ENCODE measurements around the gene SH3BP4.

Gene SH3BP4

GRCh38 chr2:235032466-235032865 lies 80.6 kb downstream of the SH3BP4 start:
- Histone ChIP-seq H3K4me3 (ENCODE audit: extremely low read depth, insufficient read depth, low read length, poor library complexity, severe bottlenecking) (no peak overlapping the region), H3K9me3 (ENCODE audit: control insufficient read depth, low read length) (no peaks in the 10 kb centered on the region), H3K36me3 (ENCODE audit: control insufficient read depth, insufficient read depth, low read length) (peaks cover 71% of the 10 kb centered on the region), H3K4me1 (ENCODE audit: control insufficient read depth, insufficient read depth, low read length, poor library complexity, severe bottlenecking) (peaks cover 26% of the 10 kb centered on the region), H3K27ac (ENCODE audit: low read depth, low read length, severe bottlenecking) (no peak overlapping the region)
- 98% methylated on average over 15 to 16 of the region's 16 CpGs for WGBS, 2 experiments (ENCODE audit: insufficient coverage in 2 of 2)

DNA sequence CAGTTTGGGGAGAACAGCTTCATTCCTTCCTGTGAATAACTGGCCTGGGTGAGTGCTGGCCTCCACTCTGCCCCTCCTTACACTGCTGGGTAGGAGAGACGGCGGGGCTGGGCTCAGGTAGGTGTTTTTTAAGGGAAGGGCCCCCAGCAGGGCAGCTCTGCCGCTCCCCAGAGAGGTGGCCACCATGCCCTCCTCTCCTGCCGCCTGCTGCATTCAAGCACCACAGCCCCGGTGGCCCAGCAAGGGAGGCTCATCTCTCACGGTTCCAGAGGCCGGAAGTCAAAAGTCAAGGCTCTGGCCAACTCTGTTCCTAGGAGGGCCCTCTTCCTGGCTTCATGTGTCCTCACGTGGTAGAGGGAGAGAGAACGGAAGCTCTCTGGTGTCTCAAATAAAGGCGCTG lies 81.1 kb downstream of the SH3BP4 start:
- Histone ChIP-seq H3K36me3 (ENCODE audit: control insufficient read depth, insufficient read depth, low read length) (peaks cover 73% of the 10 kb centered on the region), H3K4me1 (ENCODE audit: control insufficient read depth, insufficient read depth, low read length, poor library complexity, severe bottlenecking) (peaks cover 21% of the 10 kb centered on the region), H3K9me3 (ENCODE audit: control insufficient read depth, low read length) (no peaks in the 10 kb centered on the region), H3K4me3 (ENCODE audit: extremely low read depth, insufficient read depth, low read length, poor library complexity, severe bottlenecking) (no peak overlapping the region), H3K27ac (ENCODE audit: low read depth, low read length, severe bottlenecking) (no peak overlapping the region)
- 92 to 96% methylated on average over 6 to 7 of the region's 10 CpGs for WGBS, 2 experiments (ENCODE audit: insufficient coverage in 2 of 2)

GRCh38 chr2:235034265-235035118 lies 82.7 kb downstream of the SH3BP4 start:
- Histone ChIP-seq H3K4me3 (ENCODE audit: extremely low read depth, insufficient read depth, low read length, poor library complexity, severe bottlenecking) (no peak overlapping the region), H3K36me3 (ENCODE audit: control insufficient read depth, insufficient read depth, low read length) (peaks cover 85% of the 10 kb centered on the region), H3K9me3 (ENCODE audit: control insufficient read depth, low read length) (no peaks in the 10 kb centered on the region), H3K27ac (ENCODE audit: low read depth, low read length, severe bottlenecking) (no peak overlapping the region), H3K4me1 (ENCODE audit: control insufficient read depth, insufficient read depth, low read length, poor library complexity, severe bottlenecking) (peaks cover 13% of the 10 kb centered on the region)
- WGBS, 2 experiments (ENCODE audit: insufficient coverage in 2 of 2) = 95 to 96% methylated on average over 23 to 26 of the region's 30 CpGs

- Histone ChIP-seq H3K4me3 (ENCODE audit: extremely low read depth, insufficient read depth, low read length, poor library complexity, severe bottlenecking) (no peak overlapping the region), H3K4me1 (ENCODE audit: control insufficient read depth, insufficient read depth, low read length, poor library complexity, severe bottlenecking) (no peaks in the 10 kb centered on the region), H3K9me3 (ENCODE audit: control insufficient read depth, low read length) (no peaks in the 10 kb centered on the region), H3K36me3 (ENCODE audit: control insufficient read depth, insufficient read depth, low read length) (peaks cover 95% of the 10 kb centered on the region), H3K27ac (ENCODE audit: low read depth, low read length, severe bottlenecking) (no peak overlapping the region)
- 95 to 100% methylated on average over 3 of the region's 8 CpGs for WGBS, 2 experiments (ENCODE audit: insufficient coverage in 2 of 2)
Observed at GRCh38 chr2:235037604-235038166, 85.9 kb downstream of the SH3BP4 start.

GRCh38 chr2:235041221-235041917 lies 89.6 kb downstream of the SH3BP4 start:
- H3K4me3 ChIP-seq (ENCODE audit: extremely low read depth, insufficient read depth, low read length, poor library complexity, severe bottlenecking) = no peak overlapping the region
- no peaks in the 10 kb centered on the region for H3K4me1 ChIP-seq (ENCODE audit: control insufficient read depth, insufficient read depth, low read length, poor library complexity, severe bottlenecking)
- H3K27ac ChIP-seq (ENCODE audit: low read depth, low read length, severe bottlenecking) = no peak overlapping the region
- peaks cover 92% of the 10 kb centered on the region for H3K36me3 ChIP-seq (ENCODE audit: control insufficient read depth, insufficient read depth, low read length)
- no peaks in the 10 kb centered on the region for H3K9me3 ChIP-seq (ENCODE audit: control insufficient read depth, low read length)
- WGBS, 2 experiments (ENCODE audit: insufficient coverage in 2 of 2) = 98% methylated on average over 29 to 31 of the region's 31 CpGs

- Histone ChIP-seq H3K36me3 (ENCODE audit: control insufficient read depth, insufficient read depth, low read length) (peaks cover 92% of the 10 kb centered on the region), H3K9me3 (ENCODE audit: control insufficient read depth, low read length) (no peaks in the 10 kb centered on the region), H3K27ac (ENCODE audit: low read depth, low read length, severe bottlenecking) (no peak overlapping the region), H3K4me1 (ENCODE audit: control insufficient read depth, insufficient read depth, low read length, poor library complexity, severe bottlenecking) (no peaks in the 10 kb centered on the region), H3K4me3 (ENCODE audit: extremely low read depth, insufficient read depth, low read length, poor library complexity, severe bottlenecking) (no peak overlapping the region)
- whole genome bisulfite sequencing, 2 experiments (ENCODE audit: insufficient coverage in 2 of 2) = 94 to 98% methylated on average over 25 of the region's 25 CpGs
Observed at GRCh38 chr2:235041918-235042575, 90.2 kb downstream of the SH3BP4 start.

- peaks cover 3% of the 10 kb centered on the region for H3K4me1 ChIP-seq (ENCODE audit: control insufficient read depth, insufficient read depth, low read length, poor library complexity, severe bottlenecking)
- peaks cover 92% of the 10 kb centered on the region for H3K36me3 ChIP-seq (ENCODE audit: control insufficient read depth, insufficient read depth, low read length)
- no peaks in the 10 kb centered on the region for H3K9me3 ChIP-seq (ENCODE audit: control insufficient read depth, low read length)
- H3K27ac ChIP-seq (ENCODE audit: low read depth, low read length, severe bottlenecking) = no peak overlapping the region
- WGBS, 2 experiments (ENCODE audit: insufficient coverage in 2 of 2) = 98% methylated on average over 37 to 38 of the region's 49 CpGs
- H3K4me3 ChIP-seq (ENCODE audit: extremely low read depth, insufficient read depth, low read length, poor library complexity, severe bottlenecking) = no peak overlapping the region
Observed at GRCh38 chr2:235042576-235043515, 91.0 kb downstream of the SH3BP4 start.

DNA sequence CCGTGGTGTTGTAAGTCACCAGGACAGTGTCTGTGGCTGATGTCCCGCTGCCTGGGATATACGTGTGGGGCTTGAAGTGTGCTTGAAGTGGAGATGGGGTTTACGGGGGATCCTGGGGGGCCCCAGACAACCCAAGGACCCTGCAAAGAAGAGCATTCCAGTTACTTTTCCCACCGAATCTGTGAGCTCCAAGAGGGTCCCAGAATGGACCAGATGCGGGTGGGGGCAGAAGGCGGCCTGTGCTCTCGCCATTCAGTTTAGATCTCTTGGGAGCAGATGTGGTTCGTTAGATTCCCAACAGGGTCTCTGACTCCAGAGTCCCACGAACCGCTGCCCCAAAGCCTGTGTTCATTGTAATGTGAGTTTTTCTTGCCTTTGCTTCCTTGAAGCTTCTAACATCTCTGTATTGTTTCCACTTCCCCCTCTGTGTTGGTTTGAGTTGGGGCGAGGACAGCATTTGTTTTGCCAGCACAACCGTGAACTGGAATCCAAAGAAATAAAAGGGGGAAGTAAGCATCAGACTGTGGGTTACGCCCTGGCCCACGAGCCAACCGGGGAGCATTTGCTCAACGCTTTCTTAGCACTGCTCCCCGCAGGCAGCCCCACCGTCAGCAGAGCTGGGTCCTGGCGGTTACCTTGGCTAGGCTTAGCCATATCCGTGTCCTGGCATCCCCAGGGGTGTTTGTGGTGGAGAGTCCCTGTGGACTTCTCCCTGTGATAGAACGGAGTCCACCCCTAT lies 92.1 kb downstream of the SH3BP4 start:
- Histone ChIP-seq H3K4me1 (ENCODE audit: control insufficient read depth, insufficient read depth, low read length, poor library complexity, severe bottlenecking) (peaks cover 12% of the 10 kb centered on the region), H3K36me3 (ENCODE audit: control insufficient read depth, insufficient read depth, low read length) (peaks cover 95% of the 10 kb centered on the region), H3K9me3 (ENCODE audit: control insufficient read depth, low read length) (no peaks in the 10 kb centered on the region), H3K4me3 (ENCODE audit: extremely low read depth, insufficient read depth, low read length, poor library complexity, severe bottlenecking) (no peak overlapping the region), H3K27ac (ENCODE audit: low read depth, low read length, severe bottlenecking) (no peak overlapping the region)
- WGBS, 2 experiments (ENCODE audit: insufficient coverage in 2 of 2) = 97% methylated on average over 18 to 19 of the region's 22 CpGs

GRCh38 chr2:235044501-235045271 lies 92.9 kb downstream of the SH3BP4 start:
- WGBS, 2 experiments (ENCODE audit: insufficient coverage in 2 of 2) = 94 to 96% methylated on average over 30 to 32 of the region's 32 CpGs
- H3K36me3 ChIP-seq (ENCODE audit: control insufficient read depth, insufficient read depth, low read length) = peaks cover 96% of the 10 kb centered on the region
- no peak overlapping the region for H3K4me3 ChIP-seq (ENCODE audit: extremely low read depth, insufficient read depth, low read length, poor library complexity, severe bottlenecking)
- H3K9me3 ChIP-seq (ENCODE audit: control insufficient read depth, low read length) = no peaks in the 10 kb centered on the region
- peaks cover 15% of the 10 kb centered on the region for H3K4me1 ChIP-seq (ENCODE audit: control insufficient read depth, insufficient read depth, low read length, poor library complexity, severe bottlenecking)
- H3K27ac ChIP-seq (ENCODE audit: low read depth, low read length, severe bottlenecking) = no peak overlapping the region
